ENCODE measurements around the gene ZDHHC20. TPM values are rescaled to one million over a fixed set of nuclear protein-coding genes. Genes with fewer than 3 reads are reported as not detected.

The ZDHHC20 gene, protein sequence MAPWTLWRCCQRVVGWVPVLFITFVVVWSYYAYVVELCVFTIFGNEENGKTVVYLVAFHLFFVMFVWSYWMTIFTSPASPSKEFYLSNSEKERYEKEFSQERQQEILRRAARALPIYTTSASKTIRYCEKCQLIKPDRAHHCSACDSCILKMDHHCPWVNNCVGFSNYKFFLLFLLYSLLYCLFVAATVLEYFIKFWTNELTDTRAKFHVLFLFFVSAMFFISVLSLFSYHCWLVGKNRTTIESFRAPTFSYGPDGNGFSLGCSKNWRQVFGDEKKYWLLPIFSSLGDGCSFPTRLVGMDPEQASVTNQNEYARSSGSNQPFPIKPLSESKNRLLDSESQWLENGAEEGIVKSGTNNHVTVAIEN
- total RNA-seq, result 50.5 and 71.9 TPM in 2 replicates

DNA sequence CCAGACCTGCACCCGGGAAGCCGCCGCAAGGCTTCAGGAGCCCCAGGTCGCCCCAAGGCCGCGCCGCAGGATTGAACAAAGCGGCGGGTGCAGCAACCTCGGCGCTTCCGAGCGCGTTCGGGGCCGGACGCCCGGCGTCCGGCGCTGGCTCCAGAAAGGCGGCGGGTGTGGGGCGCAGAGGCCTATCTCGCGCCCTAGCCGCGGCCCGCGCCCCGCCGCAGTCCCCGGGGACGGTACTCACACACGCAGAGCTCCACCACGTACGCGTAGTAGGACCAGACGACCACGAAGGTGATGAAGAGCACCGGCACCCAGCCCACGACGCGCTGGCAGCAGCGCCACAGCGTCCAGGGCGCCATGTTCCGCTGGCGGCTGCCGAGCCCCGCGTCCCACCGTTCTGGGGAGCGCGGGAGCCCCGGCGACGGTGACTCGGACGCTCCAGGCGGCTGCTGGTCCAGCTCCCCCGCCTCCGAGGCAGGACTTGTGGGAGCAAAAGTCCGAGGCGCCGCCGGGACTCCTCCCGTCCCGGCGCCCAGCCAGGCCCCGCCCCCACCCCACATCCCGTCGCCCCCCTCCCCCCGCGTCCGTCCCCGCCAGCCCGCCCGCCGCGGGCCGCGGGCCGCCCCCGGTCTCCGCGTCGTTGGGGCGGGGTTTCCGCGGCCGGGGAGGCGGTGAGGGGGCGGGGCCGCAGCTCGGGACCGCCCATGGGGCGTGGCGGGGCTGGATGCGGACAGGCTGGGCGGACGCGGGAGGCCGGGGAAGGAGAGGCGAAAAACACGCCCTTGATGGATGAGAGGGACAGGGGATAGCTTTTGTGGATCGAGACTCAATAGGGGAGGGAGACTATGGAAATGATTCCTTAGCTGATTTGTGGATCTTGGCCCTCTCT is at the start of gene ZDHHC20:
Gene ZDHHC20, minus strand, starts transcription at position 491 of the 889 bp plus-strand sequence. Its CDS starts 132 bp downstream, at position 359.

Other genes with a start within 250 kb of the ZDHHC20 start
- 32.5 and 34.3 TPM in 2 replicates for gene MICU2, start 144.9 kb upstream of the ZDHHC20 start, total RNA-seq
- not detected in 2 replicates for gene FGF9, start 211.8 kb upstream of the ZDHHC20 start, total RNA-seq

All from cardiac atrium fibroblast (primary cell).